Neuronal stem cell (in vitro differentiated cells): ENCODE results near the gene KRTAP4-8.
"Not testable (repeated sequence)": the region's sequence is repeated elsewhere in the genome, so short reads cannot be mapped to it uniquely, and the experiment has no call there.

Source experiments
- DNase-seq: peaks from one replicate; pipeline ENCODE4 v3.0.0-alpha.2; 2013; ENCODE audit warnings: low spot score
- H2AFZ ChIP-seq: one replicate; pipeline ENCODE4 v1.6.1; 2013; ENCODE audit warnings: mild to moderate bottlenecking, low read length, inconsistent platforms
- H2AK5ac ChIP-seq: 2 replicates; pipeline ENCODE4 v1.6.1; 2013; ENCODE audit warnings: low read depth, mild to moderate bottlenecking, inconsistent platforms, low read length, moderate library complexity, mixed read lengths
- H2BK120ac ChIP-seq: 2 replicates; pipeline ENCODE4 v1.6.1; 2013; ENCODE audit warnings: low read depth, mild to moderate bottlenecking, inconsistent platforms, low read length, moderate library complexity, mixed read lengths
- H2BK12ac ChIP-seq: one replicate; pipeline ENCODE4 v1.6.1; 2013; ENCODE audit warnings: low read length, inconsistent platforms
- H2BK15ac ChIP-seq: 2 replicates; pipeline ENCODE4 v1.6.1; 2013; ENCODE audit warnings: mild to moderate bottlenecking, low read length, inconsistent platforms, mixed read lengths
- H2BK5ac ChIP-seq: one replicate; pipeline ENCODE4 v1.6.1; 2013; ENCODE audit warnings: inconsistent platforms, mild to moderate bottlenecking, low read length, moderate library complexity
- H3K14ac ChIP-seq: one replicate; pipeline ENCODE4 v1.6.1; 2013; ENCODE audit warnings: low read length, inconsistent platforms
- H3K18ac ChIP-seq: 2 replicates; pipeline ENCODE4 v1.6.1; 2013; ENCODE audit warnings: low read length, inconsistent platforms
- H3K23ac ChIP-seq: 2 replicates; pipeline ENCODE4 v1.6.1; 2013; ENCODE audit warnings: low read depth, mild to moderate bottlenecking, mixed read lengths, low read length, inconsistent platforms; ENCODE audit not compliant: poor library complexity
- H3K27ac ChIP-seq: replicated peaks from 3 replicates; pipeline ENCODE4 v1.5.1; 2013; ENCODE audit warnings: low read length, inconsistent platforms
- H3K27me3 ChIP-seq, 3 experiments: 2 replicates each; pipeline ENCODE4 v1.6.1; 2013; ENCODE audit warnings: low read length in 3 of 3, mild to moderate bottlenecking in 2 of 3, inconsistent platforms in 1 of 3, low read depth in 1 of 3, mixed read lengths in 1 of 3, moderate library complexity in 1 of 3; ENCODE audit not compliant: control insufficient read depth in 3 of 3, insufficient read depth in 3 of 3
- H3K36me3 ChIP-seq, 2 donors: replicated peaks in 1 of 2; 2 replicates each; pipeline ENCODE4 v1.6.1; 2013; ENCODE audit warnings: low read length in 2 of 2; ENCODE audit not compliant: control insufficient read depth in 2 of 2, insufficient read depth in 2 of 2
- H3K4ac ChIP-seq: 2 replicates; pipeline ENCODE4 v1.6.1; 2013; ENCODE audit warnings: inconsistent platforms, mild to moderate bottlenecking, low read length, moderate library complexity
- H3K4me1 ChIP-seq, 2 donors: 1 replicate in 1 of 2; 2 replicates in 1 of 2; pipeline ENCODE4 v1.6.1; 2013; ENCODE audit warnings: low read length in 2 of 2, low read depth in 1 of 2; ENCODE audit not compliant: control insufficient read depth in 2 of 2, insufficient read depth in 1 of 2
- H3K4me2 ChIP-seq: one replicate; pipeline ENCODE4 v1.6.1; 2013; ENCODE audit warnings: mild to moderate bottlenecking, low read length, inconsistent platforms; ENCODE audit not compliant: insufficient read depth, poor library complexity, severe bottlenecking
- H3K4me3 ChIP-seq, 2 donors: 2 replicates each; pipeline ENCODE4 v1.5.1; 2013; ENCODE audit warnings: low read length in 2 of 2, mild to moderate bottlenecking in 2 of 2, inconsistent platforms in 1 of 2, moderate library complexity in 1 of 2
- H3K79me1 ChIP-seq: one replicate; pipeline ENCODE4 v1.6.1; 2013; ENCODE audit warnings: low read depth, mild to moderate bottlenecking, inconsistent platforms, low read length, moderate library complexity
- H3K9ac ChIP-seq: one replicate; pipeline ENCODE4 v1.6.1; 2013; ENCODE audit warnings: mild to moderate bottlenecking, low read depth, low read length, inconsistent platforms; ENCODE audit not compliant: poor library complexity
- H3K9me3 ChIP-seq, 2 donors: replicated peaks in 1 of 2; 2 replicates each; pipeline versions ENCODE3 to v1.6.1; 2013; ENCODE audit warnings: low read length in 2 of 2, mild to moderate bottlenecking in 2 of 2, inconsistent platforms in 1 of 2, low read depth in 1 of 2, mixed read lengths in 1 of 2, moderate library complexity in 1 of 2; ENCODE audit not compliant: control insufficient read depth in 2 of 2, insufficient read depth in 1 of 2
- H4K8ac ChIP-seq: one replicate; pipeline ENCODE4 v1.6.1; 2013; ENCODE audit warnings: low read depth, mild to moderate bottlenecking, inconsistent platforms, low read length, moderate library complexity
- H4K91ac ChIP-seq: one replicate; pipeline ENCODE4 v1.6.1; 2013; ENCODE audit warnings: low read length, low read depth, mild to moderate bottlenecking, inconsistent platforms; ENCODE audit not compliant: poor library complexity
- WGBS, 2 donors: extraction: QIAGEN DNeasy Blood & Tissue Kit; methylation state at CpG; one replicate each; pipeline ENCODE4 v1.1.7; 2013; ENCODE audit warnings: missing lambda C conversion rate in 2 of 2, mixed read lengths in 1 of 2; ENCODE audit not compliant: insufficient read length in 2 of 2, insufficient replicate concordance in 1 of 2; ENCODE audit errors: extremely low coverage in 2 of 2; 5-methylcytosine and 5-hydroxymethylcytosine counted together

KRTAP4-8 gene

DNA sequence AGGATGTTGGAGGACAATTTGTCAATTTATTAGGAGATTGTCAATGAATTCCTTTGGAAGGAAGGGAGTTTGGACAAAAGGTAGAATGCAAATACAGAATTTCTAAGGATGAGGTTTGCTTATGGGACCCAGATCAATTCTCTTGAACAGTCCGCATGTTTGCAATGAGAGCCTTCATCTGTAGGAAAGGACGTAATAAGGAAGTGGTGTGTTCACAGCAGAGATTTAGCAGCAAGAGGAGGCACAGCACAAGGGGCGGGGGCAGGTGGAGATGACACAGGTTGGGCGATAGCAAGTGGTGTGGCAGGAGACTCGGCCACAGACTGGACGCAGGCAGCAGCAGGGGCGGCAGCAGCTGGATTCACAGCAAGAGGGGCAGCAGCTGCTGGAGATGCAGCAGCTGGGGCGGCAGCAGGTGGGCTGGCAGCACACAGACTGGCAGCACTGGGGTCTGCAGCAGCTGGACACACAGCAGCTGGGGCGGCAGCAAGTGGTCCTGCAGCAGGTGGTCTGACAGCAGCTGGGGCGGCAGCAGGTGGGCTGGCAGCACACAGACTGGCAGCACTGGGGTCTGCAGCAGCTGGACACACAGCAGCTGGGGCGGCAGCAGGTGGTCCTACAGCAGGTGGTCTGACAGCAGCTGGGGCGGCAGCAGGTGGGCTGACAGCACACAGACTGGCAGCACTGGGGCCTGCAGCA is 25.5 kb upstream of the KRTAP4-8 start:
- not testable (repeated sequence) for H2AFZ ChIP-seq, H3K27me3 ChIP-seq, H3K79me1 ChIP-seq, H3K36me3 ChIP-seq, H3K9ac ChIP-seq, H2AK5ac ChIP-seq, H3K27ac ChIP-seq, H3K9me3 ChIP-seq, H3K4ac ChIP-seq, H3K4me2 ChIP-seq, H3K14ac ChIP-seq, H2BK15ac ChIP-seq, H3K18ac ChIP-seq, H3K4me3 ChIP-seq, H3K4me1 ChIP-seq, H4K8ac ChIP-seq, H3K23ac ChIP-seq, H4K91ac ChIP-seq, H2BK12ac ChIP-seq, DNase-seq, H2BK120ac ChIP-seq, H2BK5ac ChIP-seq
- no CpG with 5 or more reads among the region's 12 CpGs for WGBS, 2 donors

DNA sequence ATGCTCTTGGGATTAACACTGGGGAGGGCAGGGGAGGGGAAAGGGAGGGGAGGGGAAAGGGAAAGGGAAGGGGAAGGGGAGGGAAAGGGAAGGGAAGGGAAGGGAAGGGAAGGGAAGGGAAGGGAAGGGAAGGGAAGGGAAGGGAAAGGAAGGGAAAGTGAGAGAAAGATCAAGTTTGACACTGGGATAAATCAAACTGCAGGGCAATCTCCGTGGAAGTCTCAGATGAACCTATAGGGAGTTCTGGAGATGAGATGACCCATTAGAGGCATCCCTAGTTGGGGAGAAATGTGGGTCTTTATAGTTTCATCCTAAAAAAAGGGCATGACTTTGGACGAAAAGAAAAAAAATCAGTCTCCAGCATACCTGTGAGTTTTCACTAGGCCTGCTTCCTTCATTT is 23.8 kb upstream of the KRTAP4-8 start:
- Histone ChIP-seq H3K9ac (no peak overlapping the region), H3K27ac (no peak overlapping the region), H2AFZ (no peak overlapping the region), H4K91ac (no peak overlapping the region), H2BK15ac (no peak overlapping the region), H3K27me3 (no peaks in the 10 kb centered on the region), H3K4ac (no peak overlapping the region), H3K9me3 (no peaks in the 10 kb centered on the region), H3K4me3 (no peak overlapping the region), H2BK12ac (no peak overlapping the region), H4K8ac (no peak overlapping the region), H3K4me1 (no peaks in the 10 kb centered on the region), H2AK5ac (no peak overlapping the region), H3K79me1 (no peaks in the 10 kb centered on the region), H3K18ac (no peak overlapping the region), H3K23ac (no peak overlapping the region), H2BK120ac (no peak overlapping the region), H3K36me3 (no peaks in the 10 kb centered on the region), H3K14ac (no peak overlapping the region), H3K4me2 (no peak overlapping the region), H2BK5ac (no peak overlapping the region)
- WGBS, 2 donors = no CpG with 5 or more reads among the region's 2 CpGs
- DNase-seq = no peak

- H2AFZ ChIP-seq, H3K4me1 ChIP-seq, H3K18ac ChIP-seq, H3K9ac ChIP-seq, H3K36me3 ChIP-seq, H3K14ac ChIP-seq, H3K4me3 ChIP-seq, H4K91ac ChIP-seq, H3K27me3 ChIP-seq, H3K9me3 ChIP-seq, H2BK5ac ChIP-seq, H4K8ac ChIP-seq, H2BK120ac ChIP-seq, H3K23ac ChIP-seq, H3K27ac ChIP-seq, H3K4me2 ChIP-seq, H3K4ac ChIP-seq, H2AK5ac ChIP-seq, H3K79me1 ChIP-seq, DNase-seq, H2BK12ac ChIP-seq, H2BK15ac ChIP-seq: not testable (repeated sequence)
- no CpG with 5 or more reads among the region's 11 CpGs for WGBS, 2 donors
These were observed 22.1 kb upstream of the KRTAP4-8 start for GRCh38 chr17:41119696-41120690.

- Histone ChIP-seq H3K36me3 (no peaks in the 10 kb centered on the region), H3K23ac (no peak overlapping the region), H3K14ac (no peak overlapping the region), H2AFZ (no peak overlapping the region), H3K9ac (no peak overlapping the region), H3K18ac (no peak overlapping the region), H3K27me3 (peaks cover 0 to 3% (median 0%) of the 10 kb centered on the region in 3 experiments), H3K4ac (no peak overlapping the region), H2BK12ac (no peak overlapping the region), H2BK120ac (no peak overlapping the region), H3K79me1 (no peaks in the 10 kb centered on the region), H2AK5ac (no peak overlapping the region), H3K4me2 (no peak overlapping the region), H3K27ac (no peak overlapping the region), H3K4me3 (no peak overlapping the region), H4K8ac (no peak overlapping the region), H4K91ac (no peak overlapping the region), H3K9me3 (peaks cover 0 to 4% of the 10 kb centered on the region in 2 donors), H2BK5ac (no peak overlapping the region), H2BK15ac (no peak overlapping the region), H3K4me1 (no peaks in the 10 kb centered on the region)
- no peak for DNase-seq
- WGBS, 2 donors = no CpG with 5 or more reads among the region's 4 CpGs
These were observed 20.8 kb upstream of the KRTAP4-8 start for GRCh38 chr17:41118721-41119120.
